Heart right ventricle (tissue), 16 donors: ENCODE results near the gene HOXD9. TPM values are rescaled to one million over a fixed set of nuclear protein-coding genes. Genes with fewer than 3 reads are reported as not detected.

Source experiments
- ATAC-seq, 8 donors: fragments of 200-7000 bp; cut with Tn5 transposase; one replicate each; pipeline ENCODE4 v1.9.1; 2020; ENCODE audit warnings: mild to moderate bottlenecking in 8 of 8, moderate library complexity in 8 of 8, moderate number of reproducible peaks in 1 of 8
- DNase-seq, 2 donors: peaks; one replicate each; pipeline ENCODE4 v3.0.0-alpha.2; 2020
- H3K27ac ChIP-seq, 10 donors: fragments of 200-600 bp; sonication (generic) in 2 of 10; one replicate each; pipeline versions ENCODE4 v1.5.0 to v1.8.0; 2020 to 2022; ENCODE audit warnings: mild to moderate bottlenecking in 3 of 10
- H3K27me3 ChIP-seq, 7 donors: fragments of 200-600 bp; one replicate each; pipeline ENCODE4 v1.8.0; 2021 to 2022; ENCODE audit warnings: mild to moderate bottlenecking in 2 of 7
- H3K36me3 ChIP-seq, 9 donors: fragments of 200-600 bp; sonication (generic) in 1 of 9; one replicate each; pipeline versions ENCODE4 v1.5.0 to v1.8.0; 2020 to 2022; ENCODE audit warnings: mild to moderate bottlenecking in 2 of 9
- H3K4me1 ChIP-seq, 9 donors: fragments of 200-600 bp; sonication (generic) in 1 of 9; one replicate each; pipeline versions ENCODE4 v1.5.0 to v1.8.0; 2020 to 2022; ENCODE audit warnings: mild to moderate bottlenecking in 4 of 9
- H3K4me3 ChIP-seq, 10 donors: fragments of 200-600 bp; sonication (generic) in 2 of 10; one replicate each; pipeline versions ENCODE4 v1.5.0 to v1.8.0; 2020 to 2022; ENCODE audit warnings: mild to moderate bottlenecking in 7 of 10, moderate library complexity in 2 of 10
- H3K9me3 ChIP-seq, 11 donors: fragments of 200-600 bp in 10 of 11; sonication (generic) in 2 of 11; one replicate each; pipeline versions ENCODE4 v1.5.0 to v1.8.0; 2013 to 2022; ENCODE audit warnings: mild to moderate bottlenecking in 2 of 11, control low read depth in 1 of 11, moderate library complexity in 1 of 11
- WGBS, 2 donors: extraction: QIAGEN DNeasy Blood & Tissue Kit; methylation state at CpG; one replicate each; pipeline ENCODE4 v1.1.7; 2013; ENCODE audit warnings: inconsistent platforms in 1 of 2; 5-methylcytosine and 5-hydroxymethylcytosine counted together
- intact Hi-C, 10 donors: fragments of 100-400 bp; cut with DNase I; formaldehyde crosslinking; loops; one replicate each; pipeline versions ENCODE4 v1.11.1 to v1.14.2; 2022
- polyA plus RNA-seq, 2 donors: library from polyadenylated mRNA; stranded (reverse); fragments of 200-250 nt; gene quantifications; one replicate each; pipeline ENCODE4 v1.2.3, GENCODE V29; 2013
- total RNA-seq, 10 donors: library from RNA; stranded (reverse); fragmentation: NEBNext Ultra II Directional in 3 of 10; extraction: Animal tissue kit (Norgen Biotek cat#: 25700) in 3 of 10; gene quantifications; one replicate each; pipeline versions ENCODE4 v1.2.1 to v1.2.4, GENCODE V29; 2021 to 2023
- TF ChIP-seq, protein P1 (sequence below), 9 donors: fragments of 200-600 bp; sonication (generic) in 2 of 9; IDR thresholded peaks; one replicate each; pipeline versions ENCODE4 v1.5.0 to v1.8.0; 2021 to 2022; ENCODE audit warnings: antibody characterized with exemption in 9 of 9, mild to moderate bottlenecking in 5 of 9, moderate library complexity in 1 of 9
- donor health status: Arrhythmogenic right ventricular cardiomyopathy.
- donor health status: ischemic (EF 13 %, LVEDD 7.1; RV severe dilation, severe dysfunction).
- donor health status: healthy with polysubstance abuse.
- donor health status: DM: no; HTN: yes; CAD: no.
- donor health status: DM: no; HTN: no; CAD: no.
- donor health status: ischemic (EF 25% LVEDD 6.9; RV normal size, moderate dysfunction).
- donor health status: ischemic (EF 25% LVEDD 5.7; RV mildly dilated, moderate dysfunction).
- donor health status: healthy.
- donor health status: DM: yes; HTN: yes; CAD: no.
- donor health status: Ischemic cardiomyopathy.
- donor health status: ischemic (EF 35%, LVEDD 5.7; RV mildly dilated, moderate dysfunction).
- donor health status: nonischemic (EF 11% LVEDD 7.7; RV severe dilation, severe dysfunction).
- donor health status: DM: yes; HTN: yes; CAD: no.
- donor health status: PGD.
- donor health status: ischemic (EF 29% LVEDD 5.4; RV normal size, mild dysfunction).
- donor health status: nonischemic (EF 23%, LVEDD 6.1; RV moderate dilation, normal function).

HOXD9 gene
- total and polyA plus RNA-seq, 12 donors: 0.15 to 0.29 (median 0.22) TPM; not detected in 8

DNA sequence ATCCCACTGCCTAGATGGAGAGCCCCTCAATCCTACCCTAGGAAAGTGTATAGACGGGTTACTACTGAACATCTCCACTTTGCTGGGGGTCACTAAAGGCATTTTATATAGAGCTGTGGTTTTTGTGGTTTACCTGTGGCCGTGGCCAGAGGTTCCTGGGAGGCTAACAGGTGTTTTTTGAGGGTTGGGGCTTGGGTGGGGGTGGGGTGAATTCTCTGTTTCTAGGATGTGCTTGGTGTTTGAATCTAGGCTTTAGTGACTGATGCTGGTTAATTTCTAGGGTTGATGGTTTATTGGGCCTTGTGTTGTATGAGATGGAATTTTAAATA, 14.7 kb downstream of the HOXD9 start:
- H3K4me3 ChIP-seq: peak overlapping the region in 6 of 10 donors; percentile 22 to 56 (median 39)
- ATAC-seq: no peak
- no peaks in the 10 kb centered on the region for H3K9me3 ChIP-seq
- peaks cover 0 to 28% (median 18%) of the 10 kb centered on the region in 9 donors for H3K4me1 ChIP-seq
- TF ChIP-seq, protein P1, sequence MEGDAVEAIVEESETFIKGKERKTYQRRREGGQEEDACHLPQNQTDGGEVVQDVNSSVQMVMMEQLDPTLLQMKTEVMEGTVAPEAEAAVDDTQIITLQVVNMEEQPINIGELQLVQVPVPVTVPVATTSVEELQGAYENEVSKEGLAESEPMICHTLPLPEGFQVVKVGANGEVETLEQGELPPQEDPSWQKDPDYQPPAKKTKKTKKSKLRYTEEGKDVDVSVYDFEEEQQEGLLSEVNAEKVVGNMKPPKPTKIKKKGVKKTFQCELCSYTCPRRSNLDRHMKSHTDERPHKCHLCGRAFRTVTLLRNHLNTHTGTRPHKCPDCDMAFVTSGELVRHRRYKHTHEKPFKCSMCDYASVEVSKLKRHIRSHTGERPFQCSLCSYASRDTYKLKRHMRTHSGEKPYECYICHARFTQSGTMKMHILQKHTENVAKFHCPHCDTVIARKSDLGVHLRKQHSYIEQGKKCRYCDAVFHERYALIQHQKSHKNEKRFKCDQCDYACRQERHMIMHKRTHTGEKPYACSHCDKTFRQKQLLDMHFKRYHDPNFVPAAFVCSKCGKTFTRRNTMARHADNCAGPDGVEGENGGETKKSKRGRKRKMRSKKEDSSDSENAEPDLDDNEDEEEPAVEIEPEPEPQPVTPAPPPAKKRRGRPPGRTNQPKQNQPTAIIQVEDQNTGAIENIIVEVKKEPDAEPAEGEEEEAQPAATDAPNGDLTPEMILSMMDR (IDR thresholded peaks at IDR 0.05): no peak
- DNase-seq: no peak
- intact Hi-C loops: loop anchor here in 1 of 10 donors (10.0 kb wide), 1 partner anchor 678 kb away; no protein-coding TSS in a partner anchor
- no peaks in the 10 kb centered on the region for H3K36me3 ChIP-seq
- peak overlapping the region in 3 of 10 donors; percentile 33 to 75 (median 64) for H3K27ac ChIP-seq
- H3K27me3 ChIP-seq: peaks cover 36 to 100% (median 98%) of the 10 kb centered on the region in 7 donors
- 12 to 22% methylated on average over 2 of the region's 2 CpGs for WGBS, 2 donors

DNA sequence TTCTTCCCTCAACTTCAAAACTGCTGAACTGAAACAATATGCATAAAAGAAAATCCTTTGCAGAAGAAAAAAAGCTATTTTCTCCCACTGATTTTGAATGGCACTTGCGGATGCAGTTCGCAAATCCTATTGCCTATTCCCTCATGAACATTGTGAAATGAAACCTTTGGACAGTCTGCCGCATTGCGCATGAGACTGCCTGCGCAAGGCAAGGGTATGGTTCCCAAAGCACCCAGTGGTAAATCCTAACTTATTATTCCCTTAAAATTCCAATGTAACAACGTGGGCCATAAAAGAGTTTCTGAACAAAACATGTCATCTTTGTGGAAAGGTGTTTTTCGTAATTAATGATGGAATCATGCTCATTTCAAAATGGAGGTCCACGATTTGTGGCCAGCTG, 15.4 kb downstream of the HOXD9 start:
- H3K4me3 ChIP-seq: peak overlapping the region in 1 of 10 donors; percentile 56
- peaks cover 30 to 100% (median 98%) of the 10 kb centered on the region in 7 donors for H3K27me3 ChIP-seq

DNA sequence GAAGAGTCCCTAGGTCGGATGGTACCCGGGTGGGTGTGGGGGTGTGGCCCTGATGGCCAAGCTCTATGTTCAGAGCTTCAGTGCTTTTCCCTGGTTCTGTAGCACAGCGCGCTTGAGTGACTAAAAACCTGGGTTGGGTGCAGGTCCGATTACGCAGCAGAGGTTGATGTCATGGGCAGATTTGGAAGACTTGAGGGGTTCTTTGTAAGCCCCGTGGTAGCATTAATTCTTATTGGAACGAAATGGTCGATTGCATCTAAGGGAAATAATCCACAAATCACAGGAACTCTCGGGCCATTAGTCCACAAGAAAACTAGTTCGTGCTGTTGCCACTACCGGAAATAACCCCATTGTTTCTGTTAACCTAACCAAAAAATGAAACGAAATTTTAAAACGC, 16.0 kb downstream of the HOXD9 start:
- Histone ChIP-seq H3K36me3 (no peaks in the 10 kb centered on the region), H3K9me3 (no peaks in the 10 kb centered on the region), H3K4me1 (peaks cover 0 to 24% (median 18%) of the 10 kb centered on the region in 9 donors), H3K27ac (peak overlapping the region in 3 of 10 donors; percentile 9 to 47 (median 35)), H3K4me3 (no peak overlapping the region), H3K27me3 (peaks cover 24 to 100% (median 98%) of the 10 kb centered on the region in 7 donors)
- intact Hi-C loops: loop anchor here in 1 of 10 donors (10.0 kb wide), 1 partner anchor 676 kb away; no protein-coding TSS in a partner anchor
- WGBS, 2 donors: 12 to 13% methylated on average over 14 of the region's 14 CpGs
- ATAC-seq (no peak), DNase-seq (no peak)
- TF ChIP-seq, protein P1 (IDR thresholded peaks at IDR 0.05): no peak

More for the DNA sequence above, 15.4 kb downstream of the HOXD9 start:
- DNase-seq: no peak
- no peaks in the 10 kb centered on the region for H3K9me3 ChIP-seq
- H3K36me3 ChIP-seq: no peaks in the 10 kb centered on the region
- no peak for ATAC-seq
- intact Hi-C loops: loop anchor here in 1 of 10 donors (10.0 kb wide), 1 partner anchor 677 kb away; no protein-coding TSS in a partner anchor
- TF ChIP-seq, protein P1 (IDR thresholded peaks at IDR 0.05): no peak
- peak overlapping the region in 1 of 10 donors; percentile 35 for H3K27ac ChIP-seq
- 38 to 39% methylated on average over 8 of the region's 8 CpGs for WGBS, 2 donors
- H3K4me1 ChIP-seq: peaks cover 0 to 24% (median 18%) of the 10 kb centered on the region in 9 donors

DNA sequence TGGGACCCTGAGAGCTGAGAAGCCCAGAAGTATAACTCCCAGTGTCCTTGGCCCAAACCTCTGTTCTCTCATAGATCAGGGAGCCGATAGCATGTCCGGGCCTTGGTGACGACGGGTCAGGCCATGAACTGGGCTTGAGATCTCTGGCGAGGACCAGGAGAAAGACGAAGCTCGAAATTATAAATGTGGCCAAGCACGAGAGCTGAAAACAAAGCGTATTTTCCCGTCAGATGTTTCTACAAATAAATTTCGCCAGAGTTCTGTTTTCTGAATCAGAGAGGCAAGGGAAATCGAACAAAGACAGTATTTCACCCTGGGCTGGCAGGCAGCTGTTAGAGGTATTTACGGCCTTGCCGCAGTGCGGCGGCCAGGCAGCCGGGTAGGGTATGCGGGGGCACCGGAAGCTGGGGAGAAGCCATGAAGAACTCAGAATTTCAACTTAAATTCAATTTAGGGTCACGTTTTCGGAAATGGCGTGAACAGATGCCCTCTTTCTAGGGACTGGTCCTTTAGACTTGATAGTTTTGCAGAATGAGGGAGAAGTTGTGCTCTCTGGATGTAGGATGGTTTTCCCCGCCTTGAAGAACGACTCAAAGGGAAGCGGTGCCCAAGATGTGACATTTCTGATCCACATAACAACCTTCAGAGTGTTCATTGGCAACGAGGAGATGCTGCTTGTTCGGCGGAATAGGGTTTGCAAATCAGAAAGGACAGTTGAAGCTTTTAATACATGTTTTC, 16.6 kb downstream of the HOXD9 start:
- intact Hi-C loops: loop anchor here in 1 of 10 donors (10.0 kb wide), 1 partner anchor 676 kb away; no protein-coding TSS in a partner anchor
- Histone ChIP-seq H3K4me1 (peaks cover 0 to 24% (median 18%) of the 10 kb centered on the region in 9 donors), H3K27ac (peak overlapping the region in 3 of 10 donors; percentile 9 to 47 (median 35)), H3K9me3 (no peaks in the 10 kb centered on the region), H3K27me3 (peaks cover 22 to 100% (median 98%) of the 10 kb centered on the region in 7 donors), H3K36me3 (no peaks in the 10 kb centered on the region), H3K4me3 (no peak overlapping the region)
- WGBS, 2 donors: 16 to 19% methylated on average over 28 of the region's 28 CpGs
- DNase-seq (no peak), ATAC-seq (no peak)
- TF ChIP-seq, protein P1 (IDR thresholded peaks at IDR 0.05): no peak
